HFF-Myc (cell line): ENCODE measurements around the gene ALOX5AP.
A peak's percentile ranks its signal among the peaks of the same experiment; 100 is the strongest.

Experiments
- DNase-seq: peaks from one replicate; pipeline ENCODE4 v3.0.0-alpha.2; 2011; ENCODE audit warnings: low read depth; ENCODE audit errors: extremely low read depth
- H3K4me3 ChIP-seq: replicated peaks from 2 replicates; pipeline ENCODE4 v1.5.1; 2011; ENCODE audit warnings: low read depth, mild to moderate bottlenecking, control low read depth, low read length
- TF ChIP-seq, protein P1 (sequence below): IDR thresholded peaks from 2 replicates; pipeline ENCODE4 v1.5.1; 2012; ENCODE audit warnings: mild to moderate bottlenecking, low read depth, low read length, control low read depth; ENCODE audit errors: missing control alignments

The ALOX5AP gene

GRCh38 chr13:30802501-30802900, 67.2 kb downstream of the ALOX5AP start:
- TF ChIP-seq, protein P1, sequence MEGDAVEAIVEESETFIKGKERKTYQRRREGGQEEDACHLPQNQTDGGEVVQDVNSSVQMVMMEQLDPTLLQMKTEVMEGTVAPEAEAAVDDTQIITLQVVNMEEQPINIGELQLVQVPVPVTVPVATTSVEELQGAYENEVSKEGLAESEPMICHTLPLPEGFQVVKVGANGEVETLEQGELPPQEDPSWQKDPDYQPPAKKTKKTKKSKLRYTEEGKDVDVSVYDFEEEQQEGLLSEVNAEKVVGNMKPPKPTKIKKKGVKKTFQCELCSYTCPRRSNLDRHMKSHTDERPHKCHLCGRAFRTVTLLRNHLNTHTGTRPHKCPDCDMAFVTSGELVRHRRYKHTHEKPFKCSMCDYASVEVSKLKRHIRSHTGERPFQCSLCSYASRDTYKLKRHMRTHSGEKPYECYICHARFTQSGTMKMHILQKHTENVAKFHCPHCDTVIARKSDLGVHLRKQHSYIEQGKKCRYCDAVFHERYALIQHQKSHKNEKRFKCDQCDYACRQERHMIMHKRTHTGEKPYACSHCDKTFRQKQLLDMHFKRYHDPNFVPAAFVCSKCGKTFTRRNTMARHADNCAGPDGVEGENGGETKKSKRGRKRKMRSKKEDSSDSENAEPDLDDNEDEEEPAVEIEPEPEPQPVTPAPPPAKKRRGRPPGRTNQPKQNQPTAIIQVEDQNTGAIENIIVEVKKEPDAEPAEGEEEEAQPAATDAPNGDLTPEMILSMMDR = no peak
- no peak overlapping the region for H3K4me3 ChIP-seq
- no peak for DNase-seq

DNA sequence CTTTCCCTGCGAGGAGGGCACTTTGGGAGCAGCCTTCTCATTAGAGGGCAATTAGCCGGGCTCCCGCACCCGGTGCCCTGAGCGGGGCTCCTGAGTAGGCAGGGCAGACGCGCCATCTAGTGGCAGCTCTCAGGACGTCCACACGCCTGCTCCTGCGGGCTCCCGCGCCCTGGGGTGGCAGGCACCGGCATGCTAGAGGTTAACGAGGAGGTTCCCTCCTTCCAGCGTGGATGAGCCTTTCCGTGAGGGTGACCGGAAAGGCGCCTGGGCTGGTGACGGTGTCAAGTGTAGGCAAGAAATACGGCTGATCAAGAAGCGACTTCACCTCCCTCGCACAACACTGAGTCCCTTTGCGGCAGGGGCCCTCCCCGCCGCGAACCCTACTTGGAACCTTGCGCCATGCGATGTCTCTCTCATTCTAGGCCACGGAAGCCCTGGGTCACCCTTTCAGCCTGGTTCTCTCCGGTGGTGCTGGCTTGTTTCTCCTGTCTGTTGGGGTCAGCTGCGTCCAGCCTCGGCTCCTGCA, 67.7 kb downstream of the ALOX5AP start:
- H3K4me3 ChIP-seq = no peak overlapping the region
- peak; percentile 35 for DNase-seq

GRCh38 chr13:30803749-30804148, 68.4 kb downstream of the ALOX5AP start:
- no peak overlapping the region for H3K4me3 ChIP-seq
- TF ChIP-seq, protein P1 = no peak
- no peak for DNase-seq

More for the DNA sequence above, 67.7 kb downstream of the ALOX5AP start:
- TF ChIP-seq, protein P1 = peak; percentile 87

DNA sequence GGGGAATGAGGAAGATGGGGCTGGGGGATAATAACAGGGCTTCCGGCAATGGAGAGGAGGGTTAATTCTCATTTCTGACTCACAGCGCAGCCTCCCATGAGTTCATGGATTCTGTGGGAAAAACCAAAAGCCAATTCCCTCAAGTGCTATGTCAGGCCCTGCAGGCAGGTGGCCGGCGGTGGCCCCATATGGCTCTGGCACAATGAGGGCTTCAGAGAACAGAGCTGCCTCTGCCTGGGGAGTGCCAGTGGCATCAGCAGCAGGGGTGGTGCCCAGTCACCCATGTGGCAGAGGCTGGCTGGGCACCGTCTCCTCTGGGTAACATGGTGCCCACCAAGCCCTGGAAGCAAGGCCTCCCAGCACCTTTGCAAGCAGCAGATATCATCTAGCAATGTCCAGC, 69.1 kb downstream of the ALOX5AP start:
- TF ChIP-seq, protein P1 = peak; percentile 31
- no peak for DNase-seq
- H3K4me3 ChIP-seq = no peak overlapping the region

DNA sequence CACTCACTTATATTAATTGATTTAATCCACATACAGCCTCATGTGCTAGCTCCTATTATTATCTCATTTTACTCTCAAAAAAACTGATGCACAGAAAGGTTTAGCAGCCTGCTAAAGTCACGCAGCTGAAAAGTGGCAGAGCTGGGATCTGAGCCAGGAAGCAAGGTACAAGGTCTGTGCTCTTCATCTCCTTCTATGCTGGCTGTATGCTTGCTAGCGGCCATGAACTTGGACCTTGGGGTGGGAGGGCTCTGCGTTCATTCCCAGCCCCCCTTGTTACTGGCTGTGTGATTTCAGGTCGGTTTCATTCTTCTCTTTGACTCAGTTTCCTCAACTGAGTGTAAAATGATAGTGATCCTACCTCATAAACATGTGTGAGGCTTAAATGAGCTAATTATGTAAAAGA, 69.8 kb downstream of the ALOX5AP start:
- H3K4me3 ChIP-seq = no peak overlapping the region
- no peak for DNase-seq
- TF ChIP-seq, protein P1 = no peak

DNA sequence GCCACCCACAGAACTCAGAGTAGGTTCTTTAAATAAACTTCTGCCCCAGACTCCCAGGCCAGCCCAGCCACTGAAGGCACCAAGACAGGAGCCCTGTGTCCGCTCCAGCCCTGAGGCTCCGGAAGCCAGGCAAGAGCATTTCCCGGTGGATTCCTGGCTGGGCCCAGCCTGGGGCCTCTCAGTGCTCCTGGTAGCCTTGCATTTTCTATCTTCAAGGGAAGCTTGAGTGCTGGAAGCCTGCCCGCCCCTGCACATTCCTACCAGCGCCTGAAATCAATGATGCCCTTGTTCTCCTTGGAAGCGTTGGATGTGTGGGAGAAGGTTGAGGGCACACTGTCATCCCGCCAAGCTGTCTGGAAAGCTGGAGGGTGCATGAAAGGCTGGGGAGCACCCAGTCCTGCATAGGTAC, 70.3 kb downstream of the ALOX5AP start:
- DNase-seq = no peak
- TF ChIP-seq, protein P1 = no peak
- H3K4me3 ChIP-seq = no peak overlapping the region

GRCh38 chr13:30806784-30807183, 71.4 kb downstream of the ALOX5AP start:
- TF ChIP-seq, protein P1 = no peak
- DNase-seq = peak; percentile 52
- no peak overlapping the region for H3K4me3 ChIP-seq
